Measurements from ENCODE around the gene CP.

The CP gene

GRCh38 chr3:149145356-149145755, 76.3 kb downstream of the CP start:
- H3K4me3 ChIP-seq (ENCODE audit: low read depth in 1 of 2, low read length in 2 of 2): no peak overlapping the region
- no peak overlapping the region for H3K27ac ChIP-seq (ENCODE audit: low read depth, low read length)
- peaks cover 30% of the 10 kb centered on the region for H3K36me3 ChIP-seq (ENCODE audit: insufficient read depth, low read length)
- no peaks in the 10 kb centered on the region for H3K27me3 ChIP-seq (ENCODE audit: control insufficient read depth in 1 of 2, insufficient read depth in 2 of 2, low read length in 2 of 2)
- no peaks in the 10 kb centered on the region for H3K9me3 ChIP-seq (ENCODE audit: low read length)
- H3K4me1 ChIP-seq (ENCODE audit: insufficient read depth, low read length): no peaks in the 10 kb centered on the region
- no peak overlapping the region for H3K9ac ChIP-seq (ENCODE audit: low read length)

GRCh38 chr3:149142682-149143081, 78.9 kb downstream of the CP start:
- no peaks in the 10 kb centered on the region for H3K27me3 ChIP-seq (ENCODE audit: control insufficient read depth in 1 of 2, insufficient read depth in 2 of 2, low read length in 2 of 2)
- no peak overlapping the region for H3K4me3 ChIP-seq (ENCODE audit: low read depth in 1 of 2, low read length in 2 of 2)
- no peak overlapping the region for H3K27ac ChIP-seq (ENCODE audit: low read depth, low read length)
- no peaks in the 10 kb centered on the region for H3K9me3 ChIP-seq (ENCODE audit: low read length)
- H3K9ac ChIP-seq (ENCODE audit: low read length): no peak overlapping the region
- H3K4me1 ChIP-seq (ENCODE audit: insufficient read depth, low read length): no peaks in the 10 kb centered on the region
- H3K36me3 ChIP-seq (ENCODE audit: insufficient read depth, low read length): peaks cover 26% of the 10 kb centered on the region

- no peak overlapping the region for H3K4me3 ChIP-seq (ENCODE audit: low read depth in 1 of 2, low read length in 2 of 2)
- H3K9ac ChIP-seq (ENCODE audit: low read length): no peak overlapping the region
- H3K27ac ChIP-seq (ENCODE audit: low read depth, low read length): no peak overlapping the region
- H3K27me3 ChIP-seq (ENCODE audit: control insufficient read depth in 1 of 2, insufficient read depth in 2 of 2, low read length in 2 of 2): no peaks in the 10 kb centered on the region
- H3K9me3 ChIP-seq (ENCODE audit: low read length): no peaks in the 10 kb centered on the region
- H3K36me3 ChIP-seq (ENCODE audit: insufficient read depth, low read length): no peaks in the 10 kb centered on the region
- peaks cover 26% of the 10 kb centered on the region for H3K4me1 ChIP-seq (ENCODE audit: insufficient read depth, low read length)
These were observed 87.1 kb downstream of the CP start for GRCh38 chr3:149134575-149134974.

- Histone ChIP-seq H3K27me3 (ENCODE audit: control insufficient read depth in 1 of 2, insufficient read depth in 2 of 2, low read length in 2 of 2) (no peaks in the 10 kb centered on the region), H3K9me3 (ENCODE audit: low read length) (no peaks in the 10 kb centered on the region), H3K4me3 (ENCODE audit: low read depth in 1 of 2, low read length in 2 of 2) (no peak overlapping the region), H3K4me1 (ENCODE audit: insufficient read depth, low read length) (peaks cover 36% of the 10 kb centered on the region), H3K36me3 (ENCODE audit: insufficient read depth, low read length) (no peaks in the 10 kb centered on the region), H3K27ac (ENCODE audit: low read depth, low read length) (no peak overlapping the region), H3K9ac (ENCODE audit: low read length) (no peak overlapping the region)
These were observed 90.0 kb downstream of the CP start for GRCh38 chr3:149131589-149131988.

GRCh38 chr3:149129326-149130205, 92.1 kb downstream of the CP start, which contains the start of gene HPS3:
Gene HPS3 (plus strand): TSS chr3:149129638. CDS start chr3:149129724, 86 bp downstream.
- Histone ChIP-seq H3K4me3 (ENCODE audit: low read depth in 1 of 2, low read length in 2 of 2) (peak within 1 kb of the TSS; percentile 90 to 96), H3K9me3 (ENCODE audit: low read length) (no peaks in the 10 kb centered on the region), H3K9ac (ENCODE audit: low read length) (peak within 1 kb of the TSS; percentile 58), H3K27me3 (ENCODE audit: control insufficient read depth in 1 of 2, insufficient read depth in 2 of 2, low read length in 2 of 2) (no peaks in the 10 kb centered on the region), H3K36me3 (ENCODE audit: insufficient read depth, low read length) (no peaks in the 10 kb centered on the region), H3K4me1 (ENCODE audit: insufficient read depth, low read length) (peaks cover 31% of the 10 kb centered on the region), H3K27ac (ENCODE audit: low read depth, low read length) (peak within 1 kb of the TSS; percentile 95)

- Histone ChIP-seq H3K9me3 (ENCODE audit: low read length) (no peaks in the 10 kb centered on the region), H3K4me3 (ENCODE audit: low read depth in 1 of 2, low read length in 2 of 2) (peak overlapping the region; percentile 90 to 96), H3K4me1 (ENCODE audit: insufficient read depth, low read length) (peaks cover 28% of the 10 kb centered on the region), H3K36me3 (ENCODE audit: insufficient read depth, low read length) (no peaks in the 10 kb centered on the region), H3K27ac (ENCODE audit: low read depth, low read length) (peak overlapping the region; percentile 95), H3K9ac (ENCODE audit: low read length) (peak overlapping the region; percentile 58), H3K27me3 (ENCODE audit: control insufficient read depth in 1 of 2, insufficient read depth in 2 of 2, low read length in 2 of 2) (no peaks in the 10 kb centered on the region)
These were observed 92.8 kb downstream of the CP start for GRCh38 chr3:149128821-149129220.

- no peak overlapping the region for H3K9ac ChIP-seq (ENCODE audit: low read length)
- no peaks in the 10 kb centered on the region for H3K9me3 ChIP-seq (ENCODE audit: low read length)
- H3K27ac ChIP-seq (ENCODE audit: low read depth, low read length): no peak overlapping the region
- H3K27me3 ChIP-seq (ENCODE audit: control insufficient read depth in 1 of 2, insufficient read depth in 2 of 2, low read length in 2 of 2): no peaks in the 10 kb centered on the region
- H3K4me1 ChIP-seq (ENCODE audit: insufficient read depth, low read length): peaks cover 7% of the 10 kb centered on the region
- no peaks in the 10 kb centered on the region for H3K36me3 ChIP-seq (ENCODE audit: insufficient read depth, low read length)
- no peak overlapping the region for H3K4me3 ChIP-seq (ENCODE audit: low read depth in 1 of 2, low read length in 2 of 2)
These were observed 98.7 kb downstream of the CP start for GRCh38 chr3:149122721-149123578.
